ENCODE data around the gene STKLD1.

DNA sequence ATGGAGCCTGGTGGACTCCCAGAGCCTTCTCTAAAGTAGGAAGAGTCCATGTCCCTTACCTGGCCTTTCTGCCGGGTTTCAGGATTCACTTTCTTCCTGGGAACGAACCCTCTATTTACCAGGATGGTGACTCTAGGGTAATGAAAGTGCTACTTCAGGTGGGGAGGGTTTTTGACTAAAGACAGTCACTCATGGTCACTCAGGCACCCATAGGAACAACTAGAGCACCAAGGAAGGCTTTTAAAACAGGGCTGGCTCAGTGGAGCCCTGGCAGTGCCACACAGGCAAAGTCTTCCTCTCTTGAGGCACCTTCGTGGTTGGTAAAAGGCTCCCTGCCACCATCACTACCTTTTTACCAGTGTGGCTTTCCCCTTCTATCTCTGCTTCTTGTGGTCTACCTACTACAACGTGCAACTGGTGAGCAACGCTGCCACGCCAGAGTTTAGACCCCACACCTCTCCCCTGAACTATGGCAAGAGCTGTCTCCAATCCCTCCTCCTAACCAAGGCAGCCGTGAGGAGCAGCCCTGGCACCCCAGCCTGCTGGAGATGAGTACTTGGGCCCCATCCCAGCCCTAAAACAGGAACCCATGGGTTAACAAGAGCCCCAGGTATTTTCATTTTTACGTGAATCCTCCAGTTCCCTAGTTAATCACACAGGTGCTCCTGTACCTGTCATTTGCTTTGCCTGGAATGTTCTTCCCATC, 23.4 kb upstream of the STKLD1 start:
- TF ChIP-seq, protein P1, sequence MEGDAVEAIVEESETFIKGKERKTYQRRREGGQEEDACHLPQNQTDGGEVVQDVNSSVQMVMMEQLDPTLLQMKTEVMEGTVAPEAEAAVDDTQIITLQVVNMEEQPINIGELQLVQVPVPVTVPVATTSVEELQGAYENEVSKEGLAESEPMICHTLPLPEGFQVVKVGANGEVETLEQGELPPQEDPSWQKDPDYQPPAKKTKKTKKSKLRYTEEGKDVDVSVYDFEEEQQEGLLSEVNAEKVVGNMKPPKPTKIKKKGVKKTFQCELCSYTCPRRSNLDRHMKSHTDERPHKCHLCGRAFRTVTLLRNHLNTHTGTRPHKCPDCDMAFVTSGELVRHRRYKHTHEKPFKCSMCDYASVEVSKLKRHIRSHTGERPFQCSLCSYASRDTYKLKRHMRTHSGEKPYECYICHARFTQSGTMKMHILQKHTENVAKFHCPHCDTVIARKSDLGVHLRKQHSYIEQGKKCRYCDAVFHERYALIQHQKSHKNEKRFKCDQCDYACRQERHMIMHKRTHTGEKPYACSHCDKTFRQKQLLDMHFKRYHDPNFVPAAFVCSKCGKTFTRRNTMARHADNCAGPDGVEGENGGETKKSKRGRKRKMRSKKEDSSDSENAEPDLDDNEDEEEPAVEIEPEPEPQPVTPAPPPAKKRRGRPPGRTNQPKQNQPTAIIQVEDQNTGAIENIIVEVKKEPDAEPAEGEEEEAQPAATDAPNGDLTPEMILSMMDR (IDR thresholded peaks at IDR 0.05): no peak
- TF ChIP-seq POLR2A (IDR thresholded peaks at IDR 0.05): no peak
